Cardiac ventricle fibroblast (primary cell): ENCODE results near the gene OGFOD3. TPM values are rescaled to one million over a fixed set of nuclear protein-coding genes. Genes with fewer than 3 reads are reported as not detected.

Experiments used
- total RNA-seq: library from RNA; depleted of rRNA; stranded (reverse); fragments of >200 nt; gene quantifications from 2 replicates; pipeline ENCODE4 v1.2.3, GENCODE V29; 2015

Gene OGFOD3, protein sequence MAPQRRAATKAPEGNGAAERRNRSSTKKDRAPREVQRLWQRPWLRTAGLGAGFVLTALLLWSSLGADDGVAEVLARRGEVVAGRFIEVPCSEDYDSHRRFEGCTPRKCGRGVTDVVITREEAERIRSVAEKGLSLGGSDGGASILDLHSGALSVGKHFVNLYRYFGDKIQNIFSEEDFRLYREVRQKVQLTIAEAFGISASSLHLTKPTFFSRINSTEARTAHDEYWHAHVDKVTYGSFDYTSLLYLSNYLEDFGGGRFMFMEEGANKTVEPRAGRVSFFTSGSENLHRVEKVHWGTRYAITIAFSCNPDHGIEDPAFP
- 30.7 and 42.5 TPM in 2 replicates for total RNA-seq

DNA sequence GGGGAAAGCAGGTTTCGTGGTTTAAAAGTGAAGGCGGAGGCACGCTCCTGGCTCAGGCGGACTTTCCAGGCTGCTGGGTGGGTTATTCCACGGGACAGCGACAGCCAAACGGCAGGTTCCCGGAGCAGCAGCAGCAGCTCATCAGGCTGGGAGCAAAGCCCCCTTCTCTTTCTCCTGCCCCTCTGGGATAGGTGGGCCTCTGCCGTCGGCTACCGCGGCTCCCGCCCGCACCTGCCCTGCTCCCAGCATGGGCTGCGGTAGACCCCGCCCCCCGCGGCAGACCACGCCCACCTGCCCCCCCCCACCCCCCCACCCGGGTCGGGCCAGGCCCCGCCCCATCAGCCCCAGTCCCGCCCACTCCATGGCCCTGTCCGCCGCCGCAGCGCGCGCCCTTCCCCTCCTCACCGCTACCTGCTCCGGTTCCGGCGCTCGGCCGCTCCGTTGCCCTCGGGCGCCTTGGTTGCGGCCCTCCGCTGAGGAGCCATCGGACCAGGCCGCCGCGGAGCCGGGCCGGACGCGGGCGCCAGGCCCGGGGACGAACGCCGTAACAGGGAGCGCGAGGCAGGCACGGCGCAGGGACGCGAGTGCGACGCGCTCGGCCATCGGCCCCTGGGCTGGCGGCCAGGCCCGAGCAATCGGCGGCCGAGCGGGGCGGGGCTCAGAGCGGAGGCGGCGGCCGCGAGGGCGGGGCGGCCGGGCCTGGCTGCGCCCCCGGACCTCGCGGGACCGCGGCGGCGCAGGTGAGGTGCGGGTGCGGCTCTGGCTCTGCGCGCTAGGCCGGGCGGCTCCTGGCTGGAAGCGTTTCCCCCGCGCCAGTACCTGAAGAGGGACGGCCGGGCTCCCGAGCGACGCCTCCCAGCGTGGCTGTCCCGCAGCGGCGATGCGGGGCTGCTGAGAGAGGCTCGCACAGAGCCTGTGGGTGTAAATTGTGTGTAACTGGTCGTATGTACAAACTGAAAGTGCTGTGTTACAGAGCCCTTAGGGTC is at the start of gene OGFOD3, which contains the start of gene HEXD:
TSS of gene OGFOD3 (minus strand) at position 586 of the 986 bp plus-strand sequence. CDS start at position 485, 101 bp downstream.
TSS of gene HEXD (plus strand) at position 347 of the 986 bp plus-strand sequence. CDS start 1,453 bp downstream, outside the sequence.

DNA sequence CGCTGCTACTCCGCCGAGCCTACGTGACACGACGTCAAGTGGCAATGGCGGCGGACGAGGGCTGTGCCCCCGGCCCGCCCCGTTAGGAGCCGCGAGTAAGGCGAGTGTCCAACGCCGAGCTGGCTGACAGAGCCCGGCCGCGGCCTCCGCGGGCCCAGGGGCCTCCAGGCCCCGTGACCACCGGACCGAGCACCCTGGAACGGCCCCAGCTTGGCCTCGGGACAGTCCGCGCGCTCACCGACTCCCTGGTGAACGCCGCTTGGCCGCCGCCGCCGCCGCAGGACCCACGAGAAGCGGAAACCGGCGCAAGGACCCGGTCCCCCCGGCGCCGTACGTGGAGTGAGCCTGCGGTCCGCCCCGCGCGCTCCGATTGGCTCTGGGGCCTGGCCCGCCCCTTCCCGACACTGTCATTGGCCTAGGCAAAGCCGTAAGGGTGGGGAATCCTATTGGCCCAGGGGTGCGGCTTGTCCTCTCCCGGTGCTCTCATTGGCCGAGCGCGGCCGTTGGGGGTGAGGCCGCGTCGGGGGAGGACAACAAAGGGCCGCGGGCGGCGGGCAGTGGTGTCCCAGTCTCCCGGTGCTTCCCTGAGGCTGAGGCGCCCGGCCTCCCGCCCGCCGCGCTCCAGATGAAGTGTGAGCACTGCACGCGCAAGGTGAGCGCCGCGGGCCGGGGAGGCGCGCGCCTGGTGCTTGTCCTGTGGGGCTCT is 39.9 kb upstream of the OGFOD3 start, which contains the start of gene NARF:
TSS of gene NARF (plus strand) at position 563 of the 706 bp plus-strand sequence. CDS start at position 626, 63 bp downstream.

DNA sequence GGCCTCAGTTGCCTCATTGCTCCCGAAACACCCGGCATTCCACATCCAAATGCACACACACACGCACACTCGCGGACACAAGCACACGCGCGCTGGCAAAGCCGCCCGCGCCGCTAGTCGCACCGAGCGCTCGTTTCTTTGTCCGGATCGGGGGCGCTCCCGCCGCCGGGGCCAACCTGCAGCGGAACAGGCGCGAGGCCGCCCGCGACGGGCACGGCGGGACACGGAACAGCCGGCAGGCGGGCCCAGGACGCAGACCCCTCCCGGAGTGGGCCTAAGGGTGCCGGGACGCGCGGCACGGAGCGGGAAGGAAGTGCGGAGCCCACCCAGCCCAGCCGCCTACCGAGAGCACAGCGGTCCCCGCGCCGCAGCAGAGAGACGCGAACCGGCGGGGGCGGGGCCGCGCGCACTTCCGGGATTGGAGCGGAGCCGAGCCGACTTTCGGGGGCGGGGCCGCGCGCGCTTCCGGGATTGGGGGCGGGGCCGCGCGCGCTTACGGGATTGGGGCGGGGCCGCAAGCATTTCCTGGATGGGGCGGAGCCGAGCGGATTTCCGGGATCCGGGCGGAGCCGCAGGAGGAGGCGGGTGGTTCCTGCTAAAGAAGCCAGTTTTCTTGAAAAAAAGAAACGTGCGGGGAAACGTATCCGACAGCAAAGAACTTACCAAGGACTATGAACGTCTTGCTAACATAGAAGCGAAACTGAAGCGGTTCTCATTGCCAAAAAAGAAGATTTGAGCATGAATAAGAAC is 32.1 kb upstream of the OGFOD3 start, which contains the start of gene CYBC1:
TSS of gene CYBC1 (minus strand) at position 396 of the 750 bp plus-strand sequence. CDS start 1,498 bp downstream, outside the sequence.

DNA sequence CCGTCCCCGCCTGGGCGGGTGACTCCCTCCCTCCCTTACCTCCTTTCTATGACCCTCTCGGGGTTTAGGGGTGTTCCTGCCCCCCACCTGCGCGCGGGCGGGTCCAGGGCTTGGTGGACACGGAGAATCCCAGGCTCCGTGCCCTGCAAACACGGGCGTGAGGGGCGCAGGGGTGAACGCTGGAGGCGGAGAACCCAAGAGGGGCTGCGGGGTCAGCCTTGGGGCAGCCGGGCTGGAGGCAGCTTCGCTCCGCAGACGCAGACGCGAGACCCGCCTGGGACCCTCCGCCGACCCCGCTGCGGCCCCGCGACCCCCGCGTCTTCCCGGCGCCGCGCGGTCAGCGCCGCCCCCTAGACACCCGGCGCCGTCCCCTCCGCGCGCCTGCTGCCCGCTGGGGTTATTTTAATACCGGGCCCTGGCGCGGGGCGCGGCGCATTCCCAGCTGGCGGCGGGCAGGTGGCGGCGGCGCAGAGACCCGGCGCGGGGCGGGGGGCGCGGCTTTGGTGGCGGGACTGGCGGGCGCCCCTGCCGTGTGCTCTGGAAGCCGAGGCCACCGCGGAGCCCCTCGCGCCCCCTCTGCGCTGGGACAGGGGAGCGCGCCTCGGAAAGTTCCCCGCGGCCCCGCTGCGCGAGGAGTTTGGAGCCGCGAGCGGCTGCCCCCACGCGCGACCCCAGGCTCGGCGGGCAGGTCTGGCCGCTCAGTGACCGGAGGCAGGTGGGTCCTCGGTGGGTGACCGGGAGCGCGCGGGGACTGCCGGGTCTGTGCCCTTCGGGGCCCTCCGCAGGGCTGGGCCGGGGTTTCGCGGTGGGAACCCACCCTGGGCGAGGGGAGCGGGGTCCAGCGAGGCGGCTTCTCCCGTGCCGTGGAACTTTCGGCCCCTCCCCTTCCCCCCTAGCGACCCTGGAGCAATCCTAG is 46.8 kb downstream of the OGFOD3 start, which contains the start of gene UTS2R:
TSS of gene UTS2R (plus strand) at position 433 of the 916 bp plus-strand sequence. CDS start 2,560 bp downstream, outside the sequence.

DNA sequence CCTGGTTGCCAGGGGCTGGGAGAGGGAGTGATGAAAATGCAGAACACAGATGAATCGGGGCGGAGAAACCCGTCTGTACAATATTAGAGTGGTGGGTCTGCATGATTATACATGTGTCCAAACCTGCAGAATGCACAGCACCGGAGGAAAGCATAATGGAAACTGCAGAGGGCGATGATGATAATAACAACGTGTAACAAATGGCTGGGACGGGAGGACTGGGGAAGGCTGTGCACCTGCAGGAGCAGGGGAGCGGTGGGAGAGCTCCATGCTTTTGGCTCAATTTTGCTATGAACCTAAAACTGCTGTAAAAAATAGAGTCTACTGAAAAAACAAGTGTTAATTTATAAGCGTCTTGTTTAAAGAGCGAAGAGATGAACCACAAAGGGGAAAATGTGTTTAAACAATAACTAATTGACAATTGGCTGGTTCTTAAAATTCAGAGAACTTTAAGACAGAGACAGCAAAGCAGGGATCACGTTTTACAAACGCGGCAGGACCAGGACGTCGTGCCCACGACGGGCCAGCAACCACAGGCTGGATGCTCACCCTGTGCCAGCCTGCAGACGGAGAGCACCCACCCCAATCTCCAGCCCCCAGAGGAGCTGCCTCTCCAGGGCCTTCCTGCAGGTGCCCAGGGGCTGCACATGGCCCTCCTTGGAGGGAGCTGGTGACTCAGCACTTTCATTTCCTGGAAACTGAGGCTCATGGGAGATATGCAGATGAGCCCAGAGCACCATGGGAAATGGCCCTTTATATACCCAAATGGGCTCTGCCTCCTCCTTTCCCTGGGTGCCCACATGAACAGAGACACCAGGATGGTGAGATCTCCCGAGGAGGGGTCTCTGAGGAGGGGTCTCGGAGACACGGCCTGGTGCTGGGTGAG is 59.7 kb downstream of the OGFOD3 start, which contains the start of gene TEX19:
TSS of gene TEX19 (plus strand) at position 783 of the 886 bp plus-strand sequence. CDS start 2,904 bp downstream, outside the sequence.

Other genes starting within 250 kb of the OGFOD3 start
- gene CCDC57, start 205.7 kb downstream of the OGFOD3 start, total RNA-seq = 8.7 and 9.5 TPM in 2 replicates
- gene SLC16A3, start 189.5 kb downstream of the OGFOD3 start, total RNA-seq = 107 and 162 TPM in 2 replicates
- gene CSNK1D, start 144.9 kb downstream of the OGFOD3 start, total RNA-seq = 59.9 and 85.4 TPM in 2 replicates
- 0.20 TPM in 1 of 2 replicates, not detected in the other for gene CD7, start 101.0 kb downstream of the OGFOD3 start, total RNA-seq
- 8.6 and 12.6 TPM in 2 replicates for gene SECTM1, start 84.8 kb downstream of the OGFOD3 start, total RNA-seq
- not detected in 2 replicates for gene TEX19, start 59.3 kb downstream of the OGFOD3 start, total RNA-seq
- gene UTS2R, start 46.8 kb downstream of the OGFOD3 start, total RNA-seq = not detected in 2 replicates
- 6.9 and 13.8 TPM in 2 replicates for gene HEXD, start 239 bp downstream of the OGFOD3 start, total RNA-seq
- 42.2 and 67.1 TPM in 2 replicates for gene CYBC1, start 32.2 kb upstream of the OGFOD3 start, total RNA-seq
- 16.7 and 20.0 TPM in 2 replicates for gene NARF, start 40.2 kb upstream of the OGFOD3 start, total RNA-seq
- gene FOXK2, start 101.1 kb upstream of the OGFOD3 start, total RNA-seq = 23.2 and 24.8 TPM in 2 replicates
- 51.1 and 53.0 TPM in 2 replicates for gene WDR45B, start 229.9 kb upstream of the OGFOD3 start, total RNA-seq